Measurements from ENCODE around the gene DNAJB6. TPM values are rescaled to one million over a fixed set of nuclear protein-coding genes. Genes with fewer than 3 reads are reported as not detected.

DNAJB6 gene
- total RNA-seq, 2 donors from 2014 or later: 68.3 to 199 TPM

GRCh38 chr7:157429680-157430224, 92.9 kb downstream of the DNAJB6 start:
- H3K4me1 ChIP-seq (replicated peaks): no peaks in the 10 kb centered on the region
- intact Hi-C loops (cut with DNase I): loop anchor here (5.0 to 10.0 kb wide), 2 partner anchors 445 to 978 kb away; no protein-coding TSS in a partner anchor
- WGBS: 90% methylated on average over 6 of the region's 6 CpGs
- no peak for TF ChIP-seq POLR2A (IDR thresholded peaks at IDR 0.05)
- TF ChIP-seq POLR2AphosphoS5 (IDR thresholded peaks at IDR 0.05): no peak
- no peak for TF ChIP-seq CTCF (IDR thresholded peaks at IDR 0.05)
- no peak overlapping the region for H3K27ac ChIP-seq
- no peaks in the 10 kb centered on the region for H3K9me3 ChIP-seq
- DNase-seq (ENCODE audit: low spot score): no peak
- no peaks in the 10 kb centered on the region for H3K36me3 ChIP-seq
- H3K27me3 ChIP-seq (replicated peaks; ENCODE audit: insufficient read depth): no peaks in the 10 kb centered on the region
- H3K4me3 ChIP-seq: no peak overlapping the region

GRCh38 chr7:157430721-157431120, 93.9 kb downstream of the DNAJB6 start:
- no peak for DNase-seq (ENCODE audit: low spot score)
- Histone ChIP-seq H3K4me3 (no peak overlapping the region), H3K9me3 (no peaks in the 10 kb centered on the region), H3K27me3 (replicated peaks; ENCODE audit: insufficient read depth) (no peaks in the 10 kb centered on the region), H3K36me3 (no peaks in the 10 kb centered on the region), H3K27ac (no peak overlapping the region), H3K4me1 (replicated peaks) (no peaks in the 10 kb centered on the region)
- TF ChIP-seq CTCF (IDR thresholded peaks at IDR 0.05) (no peak), POLR2AphosphoS5 (IDR thresholded peaks at IDR 0.05) (no peak), POLR2A (IDR thresholded peaks at IDR 0.05) (no peak)
- WGBS: 78% methylated on average over 7 of the region's 7 CpGs
- intact Hi-C loops (cut with DNase I): loop anchor here (5.0 to 10.0 kb wide), 2 partner anchors 444 to 977 kb away; no protein-coding TSS in a partner anchor

GRCh38 chr7:157431173-157431950, 94.6 kb downstream of the DNAJB6 start:
- intact Hi-C loops (cut with DNase I): loop anchor here (5.0 to 10.0 kb wide), 2 partner anchors 443 to 976 kb away; no protein-coding TSS in a partner anchor

GRCh38 chr7:157431951-157432540, 95.2 kb downstream of the DNAJB6 start:
- H3K36me3 ChIP-seq: no peaks in the 10 kb centered on the region
- intact Hi-C loops (cut with DNase I): loop anchor here (5.0 to 10.0 kb wide), 2 partner anchors 443 to 975 kb away; no protein-coding TSS in a partner anchor
- H3K4me3 ChIP-seq: no peak overlapping the region
- H3K27me3 ChIP-seq (replicated peaks; ENCODE audit: insufficient read depth): no peaks in the 10 kb centered on the region
- no peak overlapping the region for H3K27ac ChIP-seq
- H3K4me1 ChIP-seq (replicated peaks): no peaks in the 10 kb centered on the region
- no peak for DNase-seq (ENCODE audit: low spot score)
- no peaks in the 10 kb centered on the region for H3K9me3 ChIP-seq
- TF ChIP-seq POLR2A (IDR thresholded peaks at IDR 0.05) (no peak), POLR2AphosphoS5 (IDR thresholded peaks at IDR 0.05) (no peak), CTCF (IDR thresholded peaks at IDR 0.05) (no peak)
- 71% methylated on average over 19 of the region's 22 CpGs for WGBS

More at GRCh38 chr7:157431173-157431950, 94.6 kb downstream of the DNAJB6 start:
- no peaks in the 10 kb centered on the region for H3K27me3 ChIP-seq (replicated peaks; ENCODE audit: insufficient read depth)
- H3K36me3 ChIP-seq: no peaks in the 10 kb centered on the region
- no peak overlapping the region for H3K27ac ChIP-seq
- H3K9me3 ChIP-seq: no peaks in the 10 kb centered on the region
- H3K4me1 ChIP-seq (replicated peaks): no peaks in the 10 kb centered on the region
- 87% methylated on average over 18 of the region's 29 CpGs for WGBS
- TF ChIP-seq CTCF (IDR thresholded peaks at IDR 0.05) (no peak), POLR2A (IDR thresholded peaks at IDR 0.05) (no peak), POLR2AphosphoS5 (IDR thresholded peaks at IDR 0.05) (no peak)
- no peak for DNase-seq (ENCODE audit: low spot score)
- no peak overlapping the region for H3K4me3 ChIP-seq
